GM18519 (cell line): ENCODE data around the gene SCIN.
"Not testable (repeated sequence)": the region's sequence is repeated elsewhere in the genome, so short reads cannot be mapped to it uniquely, and the experiment has no call there.

ENCODE experiments used
- ATAC-seq: cut with Tn5 transposase; IDR thresholded peaks from one replicate; pipeline ENCODE4 v1.9.1; 2021; ENCODE audit warnings: mild to moderate bottlenecking, moderate library complexity; ENCODE audit not compliant: unreplicated experiment, low FRiP score

Gene SCIN

DNA sequence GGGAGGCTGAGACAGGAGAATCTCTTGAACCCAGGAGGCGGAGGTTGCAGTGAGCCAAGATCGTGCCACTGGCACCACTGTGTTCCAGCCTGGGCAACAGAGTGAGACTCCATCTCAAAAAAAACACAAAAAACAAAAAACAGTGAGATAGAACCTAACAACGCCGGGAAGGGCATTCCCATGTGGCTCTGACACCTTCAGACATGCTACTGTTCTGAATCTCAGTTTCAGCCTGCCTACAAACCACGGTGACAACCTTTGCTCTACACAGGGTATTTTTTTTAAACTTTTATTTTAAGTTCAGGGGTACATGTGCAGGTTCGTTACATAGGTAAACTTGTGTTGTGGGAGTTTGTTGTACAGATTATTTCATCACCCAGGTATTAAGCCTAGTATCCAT, 74.7 kb downstream of the SCIN start:
- ATAC-seq: not testable (repeated sequence)

DNA sequence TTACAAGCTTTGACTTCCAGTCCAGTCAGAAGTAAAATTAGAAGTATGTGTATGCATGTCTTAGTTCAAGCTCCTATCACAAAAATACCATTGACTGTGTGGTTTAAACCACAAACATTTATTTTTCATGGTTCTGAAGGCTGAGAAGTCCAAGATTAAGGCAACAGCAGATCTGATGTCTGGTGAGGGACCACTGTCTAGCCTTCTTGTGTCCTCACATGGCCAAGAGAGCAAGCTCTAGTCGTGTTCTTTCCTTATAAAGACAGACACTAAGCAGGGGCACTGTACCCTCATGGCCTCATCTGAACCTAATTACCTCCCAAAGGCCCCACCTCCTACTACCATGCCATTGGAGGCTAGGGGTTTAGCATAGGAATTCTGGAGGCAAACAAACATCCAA, 75.6 kb downstream of the SCIN start:
- no peak for ATAC-seq

DNA sequence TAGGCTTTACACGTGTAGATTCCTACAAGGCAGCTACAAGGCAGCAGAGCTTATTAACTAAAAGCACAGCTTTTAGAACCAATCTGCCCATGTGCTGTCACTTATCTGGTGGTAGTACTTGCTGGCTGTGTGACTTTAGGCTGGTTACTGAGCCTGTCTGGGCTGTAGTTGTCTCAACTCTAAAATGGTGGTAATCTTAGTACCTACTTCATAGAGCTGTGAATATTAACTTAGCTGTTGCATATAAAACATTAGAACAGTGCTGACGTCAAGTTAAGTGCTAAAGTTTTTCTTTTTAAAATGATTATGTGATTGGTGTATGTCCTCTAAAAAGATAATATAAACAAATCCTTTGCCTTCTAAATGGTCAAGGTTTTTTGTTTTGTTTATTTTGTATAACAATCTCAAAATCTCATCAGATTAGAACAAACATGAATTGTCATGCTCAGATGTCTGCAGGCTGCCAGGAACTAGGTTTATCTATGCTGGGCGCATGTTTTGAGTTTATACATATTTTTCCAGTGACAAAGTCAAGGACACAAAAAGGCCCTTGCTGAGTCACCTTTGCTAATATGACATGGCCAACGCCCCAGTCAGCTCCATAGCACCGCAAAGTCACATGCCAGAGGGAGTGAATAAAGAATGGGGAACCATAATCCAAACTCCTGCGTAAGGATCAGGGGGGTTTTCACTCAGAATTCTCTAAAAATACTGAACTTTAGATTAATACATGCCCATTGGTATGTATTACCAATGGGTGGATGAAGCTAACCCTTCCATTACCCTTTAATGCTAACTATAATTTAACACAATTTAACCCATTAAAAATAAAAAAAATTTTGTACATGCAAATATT, 77.1 kb downstream of the SCIN start:
- ATAC-seq: no peak

DNA sequence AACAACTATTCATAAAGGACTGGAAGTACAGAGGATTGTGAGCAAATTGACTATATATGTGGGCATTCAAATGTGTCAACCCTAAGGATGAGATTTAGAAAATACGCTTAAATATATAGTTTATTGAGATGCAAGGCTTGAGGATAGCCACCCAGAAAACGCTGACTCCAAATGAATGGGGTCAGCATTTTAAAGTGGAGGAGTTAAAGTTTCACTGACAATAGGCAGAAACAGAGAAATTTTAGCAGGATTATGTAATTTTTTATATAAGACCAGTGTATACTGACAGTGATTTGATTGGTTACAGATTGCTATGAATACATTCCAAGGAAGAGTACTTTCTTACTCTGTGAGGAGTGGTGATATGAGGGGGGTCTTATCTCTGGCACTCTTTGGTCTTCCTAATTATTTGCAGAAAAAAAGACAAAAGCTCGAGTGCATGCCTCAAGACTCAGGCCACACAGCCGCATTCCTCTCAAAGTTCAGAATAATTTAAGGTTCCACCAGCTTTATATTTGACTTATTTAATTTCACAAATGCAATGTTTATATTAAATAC, 78.3 kb downstream of the SCIN start:
- ATAC-seq: no peak

DNA sequence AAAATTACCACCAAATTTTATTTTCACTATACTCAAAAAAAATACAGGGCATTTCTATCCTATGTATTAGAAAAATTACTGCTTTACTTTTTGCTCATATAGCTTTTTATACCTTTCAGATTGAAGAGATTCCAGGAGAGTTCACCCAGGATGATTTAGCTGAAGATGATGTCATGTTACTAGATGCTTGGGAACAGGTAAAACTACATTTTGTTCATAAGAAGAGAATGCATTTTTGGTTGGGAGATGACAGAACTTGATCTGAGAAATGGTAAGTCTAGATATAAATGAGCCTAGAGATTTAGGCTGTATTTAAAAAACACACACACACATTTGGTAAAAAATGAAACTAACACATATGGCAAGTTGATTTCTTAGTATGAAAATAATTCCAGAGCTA, 78.8 kb downstream of the SCIN start:
- ATAC-seq: no peak

DNA sequence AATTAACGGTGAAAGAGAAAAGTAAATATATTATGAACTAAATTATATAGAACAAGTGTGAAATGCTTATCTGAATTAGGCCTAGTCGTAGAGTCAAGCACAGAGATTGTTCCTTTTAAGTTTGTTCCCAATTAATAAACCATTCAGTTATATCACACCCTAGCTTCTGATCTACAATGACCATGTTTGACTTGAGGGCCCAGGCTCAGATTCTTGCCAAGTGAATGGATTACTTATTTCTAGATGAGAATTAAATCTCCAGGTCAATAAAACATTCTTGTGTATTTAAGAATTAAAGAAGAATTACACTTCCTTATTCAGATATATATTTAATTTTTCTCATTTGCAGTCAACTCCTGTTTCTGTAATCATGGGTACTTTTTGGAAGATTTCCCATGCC, 79.6 kb downstream of the SCIN start:
- ATAC-seq: no peak

DNA sequence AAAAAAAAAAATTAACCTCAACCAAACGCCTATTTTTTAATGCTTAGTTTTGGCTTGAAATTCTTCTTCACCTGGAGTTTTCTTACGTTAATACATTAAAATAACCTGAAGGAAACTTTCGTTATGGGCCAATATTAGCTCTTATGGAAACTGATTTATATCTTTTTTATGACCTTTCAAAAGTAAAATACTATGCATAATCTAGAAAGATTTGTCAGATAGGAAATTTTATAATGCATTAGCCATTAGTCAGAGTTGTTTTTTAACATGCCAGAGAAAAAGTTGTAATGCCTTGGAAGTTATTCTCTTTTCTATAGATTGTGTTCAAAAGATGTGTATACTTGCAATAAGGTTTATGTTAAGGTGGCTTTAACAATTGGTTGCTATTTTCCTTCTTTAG, 82.6 kb downstream of the SCIN start:
- ATAC-seq: no peak

DNA sequence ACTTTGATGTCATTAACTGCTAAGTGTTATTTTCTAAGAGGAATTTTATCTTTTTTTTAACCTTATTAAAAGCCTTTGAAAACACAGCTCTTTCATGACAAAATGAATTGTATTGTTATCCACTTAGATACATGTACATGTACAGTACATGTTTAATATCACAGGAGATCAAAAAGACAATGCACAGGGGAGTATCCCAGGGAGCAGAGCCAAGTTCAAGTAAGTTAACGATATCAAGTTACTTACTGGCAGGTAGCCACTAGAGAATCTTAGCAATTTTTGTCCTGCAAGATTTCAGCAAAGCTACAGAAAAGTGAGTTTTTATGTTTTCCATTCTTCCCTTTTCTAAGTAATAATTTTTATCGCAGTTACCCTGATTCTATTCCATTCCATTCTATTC, 83.0 kb downstream of the SCIN start:
- ATAC-seq: no peak

DNA sequence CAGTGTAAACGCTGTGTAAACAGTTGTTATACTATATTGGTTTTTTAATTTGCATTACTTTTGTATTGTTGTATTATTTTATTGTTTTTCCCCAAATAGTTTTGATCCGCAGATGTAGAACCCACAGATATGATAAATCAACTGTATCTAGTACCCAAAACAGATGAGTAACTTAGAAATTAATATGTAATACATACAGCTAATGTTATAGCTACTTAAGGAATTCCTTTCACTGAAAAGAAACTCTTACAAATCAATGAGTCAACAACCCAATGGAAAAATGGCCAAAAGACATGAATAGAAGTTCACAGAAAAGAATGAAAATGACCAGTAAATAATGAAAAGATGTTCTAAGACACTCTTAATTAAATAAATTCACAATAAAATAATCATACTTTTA, 84.6 kb downstream of the SCIN start:
- no peak for ATAC-seq

DNA sequence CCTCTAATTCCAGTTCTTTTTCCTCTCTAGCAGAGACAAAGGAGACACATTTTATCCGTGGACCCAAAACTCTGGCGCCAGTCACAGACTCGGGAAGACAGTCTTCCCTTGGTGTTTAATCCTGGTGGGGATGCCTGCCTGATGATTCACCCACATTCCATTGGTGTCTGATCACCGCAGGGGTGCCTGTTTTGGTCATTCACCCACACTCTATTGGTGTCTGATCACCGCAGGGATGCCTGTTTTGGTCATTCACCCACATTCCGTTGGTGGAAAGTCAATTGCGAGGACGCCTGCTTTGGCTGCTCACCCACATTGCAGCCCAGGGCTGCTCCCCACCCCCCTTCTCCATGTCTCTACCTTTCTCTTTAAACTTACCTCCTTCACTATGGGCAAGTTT, 89.9 kb downstream of the SCIN start:
- ATAC-seq: not testable (repeated sequence)

DNA sequence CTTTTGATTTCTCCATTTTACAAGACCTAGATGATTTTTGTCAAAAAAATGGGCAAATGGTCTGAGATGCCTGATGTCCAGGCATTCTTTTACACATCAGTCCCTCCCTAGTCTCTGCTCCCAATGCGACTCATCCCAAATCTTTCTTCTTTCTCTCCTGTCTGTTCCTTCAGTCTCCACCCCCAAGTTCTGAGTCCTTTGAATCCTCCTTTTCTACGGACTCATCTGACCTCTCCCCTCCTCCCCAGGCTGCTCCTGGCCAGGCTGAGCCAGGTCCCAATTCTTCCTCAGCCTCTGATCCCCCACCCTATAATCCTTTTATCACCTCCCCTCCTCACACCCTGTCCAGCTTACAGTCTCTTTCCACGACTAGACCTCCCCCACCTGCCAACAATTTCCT, 90.5 kb downstream of the SCIN start:
- not testable (repeated sequence) for ATAC-seq

DNA sequence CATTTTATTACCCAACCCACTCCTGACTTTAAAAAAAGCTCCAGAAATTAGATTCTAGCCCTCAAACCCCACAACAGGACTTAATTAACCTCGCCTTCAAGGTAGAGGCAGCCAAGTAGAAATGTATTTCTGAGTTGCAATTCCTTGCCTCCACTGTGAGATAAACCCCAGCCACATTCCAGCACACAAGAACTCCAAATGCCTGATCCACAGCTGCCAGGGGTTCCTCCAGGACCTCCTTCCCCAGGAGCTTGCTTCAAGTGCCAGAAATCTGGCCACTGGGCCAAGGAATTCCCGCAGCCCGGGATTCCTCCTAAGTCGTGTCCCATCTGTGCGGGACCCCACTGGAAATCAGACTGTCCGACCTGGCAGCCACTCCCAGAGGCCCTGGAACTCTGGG, 91.1 kb downstream of the SCIN start:
- no peak for ATAC-seq

DNA sequence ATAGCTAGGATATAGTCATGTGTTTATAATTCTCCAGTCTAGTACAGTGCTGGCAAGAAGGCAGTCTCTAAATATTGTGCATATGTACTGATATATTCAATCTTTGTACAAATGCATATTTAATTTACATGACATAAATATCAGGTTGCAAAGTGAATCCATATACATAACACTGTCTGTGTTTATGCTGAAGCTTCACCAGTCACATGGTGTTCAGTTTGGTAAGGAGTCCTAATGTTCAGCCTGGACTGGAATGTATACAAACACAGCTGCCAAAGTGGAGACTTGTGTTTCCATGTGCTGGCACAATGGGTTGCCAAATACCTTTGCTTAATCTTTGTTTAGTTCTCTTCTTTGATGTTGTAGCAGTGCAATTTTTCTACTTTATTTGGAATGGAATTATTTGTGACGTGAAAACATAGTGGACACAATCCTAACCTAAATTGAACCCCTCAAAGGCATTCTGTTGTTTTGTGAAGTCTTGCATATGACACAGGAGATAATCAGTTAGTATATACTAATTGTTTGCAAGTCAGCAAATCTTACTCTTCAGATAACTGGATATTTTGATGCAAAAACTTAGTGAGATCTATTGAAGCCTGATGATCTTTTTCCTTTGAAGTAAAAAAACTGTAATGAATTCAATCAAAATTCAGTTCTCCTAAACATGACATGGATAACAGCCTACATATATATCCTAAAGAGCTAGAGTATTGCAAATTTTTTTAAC, 99.6 kb downstream of the SCIN start:
- ATAC-seq: no peak

DNA sequence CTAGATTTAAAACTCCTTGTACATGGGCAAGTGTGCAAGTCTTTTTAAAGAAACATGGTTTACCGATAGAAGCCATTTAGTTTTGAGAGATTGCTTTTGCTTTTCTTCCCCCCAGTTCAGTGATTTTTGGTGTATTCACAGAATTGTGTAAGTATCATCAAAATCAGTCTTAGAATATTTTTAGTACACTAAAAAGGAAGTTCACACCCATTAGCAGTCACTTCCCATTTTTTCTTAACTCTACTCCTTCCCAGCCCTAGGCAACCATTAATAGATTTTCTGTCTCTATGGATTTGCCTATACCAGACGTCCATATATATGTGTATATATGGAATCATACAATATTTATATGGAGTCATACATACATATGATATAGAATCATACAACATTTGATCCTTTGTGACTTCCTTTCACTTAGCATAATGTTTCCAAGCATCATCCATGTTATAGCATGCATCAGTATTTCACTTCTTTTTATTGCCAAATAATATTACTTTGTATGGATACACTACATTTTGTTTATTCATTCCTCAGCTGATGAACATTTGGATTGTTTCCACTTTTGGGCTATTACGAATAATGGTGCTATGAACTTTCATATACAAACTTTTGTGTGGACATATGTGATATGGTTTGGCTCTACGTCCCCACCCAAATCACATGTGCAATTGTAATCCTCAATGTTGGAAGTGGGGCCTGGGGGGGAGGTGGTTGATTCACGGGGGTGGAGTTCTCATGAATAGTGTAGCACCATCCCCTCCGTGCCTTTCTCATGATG, 100.4 kb downstream of the SCIN start:
- ATAC-seq: no peak

DNA sequence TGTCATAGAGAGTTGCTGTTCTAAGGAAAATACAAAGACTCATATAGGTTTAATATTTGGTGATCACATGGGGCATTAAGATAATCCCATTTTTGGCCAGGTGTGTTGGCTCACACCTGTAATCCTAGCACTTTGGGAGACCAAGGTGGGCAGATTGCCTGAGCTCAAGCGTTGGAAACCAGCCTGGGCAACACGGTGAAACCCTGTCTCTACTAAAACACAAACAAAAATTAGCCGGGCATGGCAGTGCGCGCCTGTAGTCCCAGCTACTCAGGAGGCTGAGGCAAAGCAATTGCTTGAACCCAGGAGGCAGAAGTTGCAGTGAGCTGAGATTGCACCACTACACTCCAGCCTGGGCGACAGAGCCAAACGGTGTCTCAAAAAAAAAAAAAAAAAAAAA, 102.9 kb downstream of the SCIN start:
- not testable (repeated sequence) for ATAC-seq

DNA sequence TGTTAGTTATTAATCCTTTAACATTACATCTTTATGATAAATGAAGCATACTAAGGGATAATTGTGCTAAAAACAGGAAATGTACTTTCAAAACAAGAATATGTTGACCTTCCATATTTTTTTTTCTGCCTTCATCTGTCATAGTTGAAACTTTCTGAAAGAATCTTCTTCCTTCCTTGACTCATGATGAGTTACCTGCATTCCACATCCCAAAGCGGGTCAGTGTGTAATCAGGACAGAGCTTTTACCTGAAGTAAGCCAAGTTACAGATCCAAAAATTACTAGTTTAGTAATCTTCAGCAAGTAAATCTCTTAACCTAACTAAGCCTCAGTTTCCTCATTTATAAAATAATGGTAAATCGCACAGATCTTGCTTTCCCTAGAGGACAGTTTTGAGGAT, 103.5 kb downstream of the SCIN start:
- ATAC-seq: no peak

DNA sequence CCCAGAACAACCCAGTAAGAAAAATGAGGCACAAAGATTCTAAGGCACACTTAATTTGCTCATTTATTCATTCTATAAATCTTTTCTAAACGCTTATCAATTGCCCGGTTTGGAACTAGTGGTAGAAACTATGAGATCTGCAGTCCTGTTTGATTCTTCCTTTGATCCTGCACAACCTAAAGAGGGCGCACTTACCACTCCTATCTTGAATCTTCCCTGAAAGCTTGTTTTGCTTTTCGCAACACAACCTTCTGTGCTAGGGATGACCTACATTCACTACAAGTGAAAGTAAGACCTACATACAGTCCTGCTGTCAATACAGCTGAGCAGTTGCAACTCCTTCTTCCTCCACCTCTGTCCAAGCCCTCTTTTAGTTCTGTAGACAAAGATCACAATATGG, 104.3 kb downstream of the SCIN start:
- ATAC-seq: peak; percentile 72

DNA sequence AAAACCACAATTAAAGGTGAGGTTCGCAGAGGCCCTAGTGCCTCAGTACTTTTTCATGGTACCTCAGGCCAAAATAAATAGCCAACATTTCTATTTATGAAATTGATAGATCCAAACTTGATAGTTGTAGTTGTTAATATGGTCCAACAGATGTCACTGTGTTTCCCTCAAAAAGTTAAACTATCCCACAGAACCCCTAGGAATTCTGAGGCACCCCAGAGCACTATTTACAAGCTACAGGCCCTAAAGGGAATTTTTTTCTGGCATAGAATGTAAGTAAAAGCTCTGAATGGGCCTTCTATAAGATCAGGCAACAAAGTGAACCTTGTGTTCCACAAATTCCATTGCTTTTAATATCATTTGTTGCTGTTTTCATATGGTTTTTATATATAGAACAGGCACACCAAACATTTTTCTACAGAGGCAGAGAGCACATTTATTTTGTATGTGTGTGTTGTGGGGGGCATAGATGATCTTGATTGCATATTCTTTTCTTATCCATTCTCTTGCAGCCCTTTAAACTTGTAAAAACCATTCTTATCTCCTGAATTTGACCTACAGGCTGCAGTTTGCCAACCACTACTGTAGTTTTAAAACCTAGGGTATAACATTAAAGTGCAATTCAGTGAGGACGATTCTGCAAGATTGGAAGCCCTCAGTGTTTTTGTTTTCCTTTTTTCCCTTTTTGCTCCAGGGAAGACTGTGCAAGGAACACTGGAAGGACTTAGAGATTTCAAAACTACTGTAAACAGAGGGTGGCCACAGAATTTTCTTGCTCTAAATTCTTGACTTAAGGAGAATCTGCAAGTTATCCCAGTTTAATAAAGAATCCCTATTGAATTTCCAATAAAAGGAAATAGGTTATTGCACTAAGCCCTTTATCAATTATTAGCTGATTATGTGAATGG, 113.4 kb downstream of the SCIN start:
- no peak for ATAC-seq

DNA sequence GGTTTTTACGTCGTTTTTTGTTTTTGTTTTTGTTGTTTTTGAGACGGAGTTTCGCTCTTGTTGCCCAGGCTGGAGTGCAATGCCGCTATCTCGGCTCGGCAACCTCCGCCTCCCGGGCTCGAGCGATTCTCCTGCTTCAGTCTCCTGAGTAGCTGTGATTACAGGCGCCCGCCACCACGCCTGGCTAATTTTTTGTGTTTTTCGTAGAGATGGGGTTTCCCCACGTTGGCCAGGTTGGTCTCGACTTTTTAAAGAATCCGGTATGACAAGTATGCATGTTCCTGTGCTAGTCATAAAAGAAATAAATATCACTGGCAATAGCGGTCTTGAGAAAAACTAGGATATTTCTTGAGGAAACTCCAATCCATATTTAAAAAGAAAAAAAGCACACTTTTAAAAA, 114.2 kb downstream of the SCIN start:
- no peak for ATAC-seq

DNA sequence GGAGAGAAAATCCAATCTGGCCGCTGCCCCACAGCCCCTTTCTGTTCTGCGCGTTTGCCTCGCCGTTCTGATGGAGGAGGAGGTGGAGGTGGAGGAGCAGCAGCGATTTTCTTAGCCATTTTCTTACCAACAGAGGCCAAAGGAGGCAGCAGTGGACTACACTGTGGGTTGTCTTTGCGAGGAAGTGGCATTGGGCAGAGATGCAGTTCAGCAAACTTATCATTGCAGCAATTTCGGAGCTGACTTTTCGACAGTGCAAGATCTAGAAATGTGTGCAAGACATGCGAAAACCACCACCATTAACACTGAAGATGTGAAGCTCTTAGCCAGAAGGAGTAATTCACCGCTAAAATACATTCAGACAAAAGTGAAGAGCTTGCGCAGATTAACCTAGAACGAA, 115.0 kb downstream of the SCIN start:
- no peak for ATAC-seq
